Measurements from ENCODE around the gene CDC37.

DNA sequence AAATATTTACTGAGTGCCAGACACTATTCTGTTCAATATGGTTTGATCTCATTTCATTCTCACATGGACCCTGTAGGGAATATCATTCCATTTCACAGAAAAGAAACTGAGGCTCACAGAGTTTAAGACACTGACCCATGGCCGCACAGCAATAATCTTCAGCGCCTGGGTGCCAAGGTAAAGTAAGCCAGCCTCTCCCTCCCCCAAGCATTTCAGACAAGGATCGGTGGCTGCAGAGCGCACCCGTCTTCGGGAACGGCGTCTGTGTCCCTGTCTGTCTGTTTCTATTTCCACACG is 12.7 kb upstream of the CDC37 start:
- TF ChIP-seq, protein P1, sequence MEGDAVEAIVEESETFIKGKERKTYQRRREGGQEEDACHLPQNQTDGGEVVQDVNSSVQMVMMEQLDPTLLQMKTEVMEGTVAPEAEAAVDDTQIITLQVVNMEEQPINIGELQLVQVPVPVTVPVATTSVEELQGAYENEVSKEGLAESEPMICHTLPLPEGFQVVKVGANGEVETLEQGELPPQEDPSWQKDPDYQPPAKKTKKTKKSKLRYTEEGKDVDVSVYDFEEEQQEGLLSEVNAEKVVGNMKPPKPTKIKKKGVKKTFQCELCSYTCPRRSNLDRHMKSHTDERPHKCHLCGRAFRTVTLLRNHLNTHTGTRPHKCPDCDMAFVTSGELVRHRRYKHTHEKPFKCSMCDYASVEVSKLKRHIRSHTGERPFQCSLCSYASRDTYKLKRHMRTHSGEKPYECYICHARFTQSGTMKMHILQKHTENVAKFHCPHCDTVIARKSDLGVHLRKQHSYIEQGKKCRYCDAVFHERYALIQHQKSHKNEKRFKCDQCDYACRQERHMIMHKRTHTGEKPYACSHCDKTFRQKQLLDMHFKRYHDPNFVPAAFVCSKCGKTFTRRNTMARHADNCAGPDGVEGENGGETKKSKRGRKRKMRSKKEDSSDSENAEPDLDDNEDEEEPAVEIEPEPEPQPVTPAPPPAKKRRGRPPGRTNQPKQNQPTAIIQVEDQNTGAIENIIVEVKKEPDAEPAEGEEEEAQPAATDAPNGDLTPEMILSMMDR (IDR thresholded peaks at IDR 0.05; ENCODE audit: low read depth, low read length): no peak
- TF ChIP-seq POLR2A (IDR thresholded peaks at IDR 0.05; ENCODE audit: extremely low read depth, insufficient read length): no peak
- TF ChIP-seq, protein P2, sequence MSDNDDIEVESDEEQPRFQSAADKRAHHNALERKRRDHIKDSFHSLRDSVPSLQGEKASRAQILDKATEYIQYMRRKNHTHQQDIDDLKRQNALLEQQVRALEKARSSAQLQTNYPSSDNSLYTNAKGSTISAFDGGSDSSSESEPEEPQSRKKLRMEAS (IDR thresholded peaks at IDR 0.05; ENCODE audit: low read depth, low read length): no peak
- TF ChIP-seq MYC (IDR thresholded peaks at IDR 0.05; ENCODE audit: low read depth, low read length): no peak

Measured in NB4 (cell line).